HL-60 (cell line): ENCODE measurements around the gene DMRT2.

ENCODE experiments used
- CTCF ChIP-seq: IDR thresholded peaks from one replicate; pipeline ENCODE4 v1.5.1; 2011; ENCODE audit warnings: low read length, control low read depth, inconsistent platforms; ENCODE audit not compliant: insufficient read depth
- GABPA ChIP-seq: IDR thresholded peaks from 2 replicates; pipeline ENCODE4 v1.6.1; 2012; ENCODE audit warnings: low read depth
- POLR2AphosphoS5 ChIP-seq: IDR thresholded peaks from 2 replicates; pipeline ENCODE4 v1.6.1; 2012; ENCODE audit warnings: low read depth
- REST ChIP-seq: IDR thresholded peaks from 2 replicates; pipeline ENCODE4 v1.6.1; 2012; ENCODE audit warnings: low read depth; ENCODE audit not compliant: insufficient replicate concordance

- peak; percentile 38 for TF ChIP-seq CTCF
- no peak for TF ChIP-seq REST
- no peak for TF ChIP-seq POLR2AphosphoS5
- TF ChIP-seq GABPA: no peak
Observed at GRCh38 chr9:1005043-1005667, 45.0 kb upstream of the DMRT2 start.
